ENCODE results near the gene DNAAF5. TPM values are rescaled to one million over a fixed set of nuclear protein-coding genes. Genes with fewer than 3 reads are reported as not detected.

Gene DNAAF5
- total RNA-seq (2014; rRNA removed; shearing (Covaris generic)) (36.2 and 42.6 TPM in 2 replicates), total RNA-seq (2022) (47.6 and 58.5 TPM in 2 replicates), Bru-seq, nascent RNA (percentile 67 among the genes with signal in this experiment), BruChase-seq, experiment 1, labeled RNA remaining after a 6-hour chase (percentile 75 among the genes with signal in this experiment), BruChase-seq, experiment 2, labeled RNA remaining after a 2-hour chase (percentile 72 among the genes with signal in this experiment)
- long read RNA-seq, transcript DNAAF5-201 (13 exons, 3,410 nt) = major isoform, 123 of 174 reads
- long read RNA-seq, partial matches to known transcripts = 17 of 174 reads
- long read RNA-seq, other reads (novel, unspliced or antisense) = 33 of 174 reads

- intact Hi-C loops (cut with micrococcal nuclease; ENCODE audit: unreplicated experiment) = loop anchor here (5.0 kb wide), 2 partner anchors 91 to 579 kb away; no protein-coding TSS in a partner anchor
- Histone ChIP-seq H3K27ac (ENCODE audit: low read depth, low read length, poor library complexity, severe bottlenecking) (peak within 1 kb of the TSS; percentile 31), H3K9me2 (ENCODE audit: insufficient read depth, low read length) (no peaks in the 10 kb centered on the region), H3K79me2 (ENCODE audit: insufficient read depth, low read depth, low read length) (peaks cover 45% of the 10 kb centered on the region), H3K36me3 (ENCODE audit: insufficient read depth, low read length) (peaks cover 79% of the 10 kb centered on the region), H3K4me3 (ENCODE audit: low read depth, low read length, poor library complexity, severe bottlenecking) (peak within 1 kb of the TSS; percentile 79), H4K20me1 (ENCODE audit: insufficient read depth, low read length) (no peaks in the 10 kb centered on the region), H3K4me1 (ENCODE audit: insufficient read depth, low read length, poor library complexity, severe bottlenecking) (peaks cover 20% of the 10 kb centered on the region), H2AFZ (ENCODE audit: low read length) (no peak within 1 kb of the TSS; the same call in 1 of the 2 replicates), H3K4me2 (ENCODE audit: low read length) (peak within 1 kb of the TSS; percentile 100), H3K9me3 (ENCODE audit: low read length) (peaks cover 27% of the 10 kb centered on the region)
- POLR2A ChIA-PET = no interaction called here
- BruUV-seq (replicated peaks) = no TSS peak
- CTCF ChIA-PET (ENCODE audit: unreplicated experiment) = no interaction called here
- DNase-seq (ENCODE audit: low spot score) = peak; percentile 94
- no peak for TF ChIP-seq EZH2phosphoT487 (IDR thresholded peaks at IDR 0.05; ENCODE audit: borderline replicate concordance, low read depth, low read length)
- TF ChIP-seq CTCF (conservative IDR thresholded peaks at IDR 0.05; ENCODE audit: low read length) = no peak
Observed at GRCh38 chr7:726084-726853, at the start of gene DNAAF5. Gene DNAAF5, plus strand, starts transcription at chr7:726699. Its CDS starts 22 bp downstream, at chr7:726721.

DNA sequence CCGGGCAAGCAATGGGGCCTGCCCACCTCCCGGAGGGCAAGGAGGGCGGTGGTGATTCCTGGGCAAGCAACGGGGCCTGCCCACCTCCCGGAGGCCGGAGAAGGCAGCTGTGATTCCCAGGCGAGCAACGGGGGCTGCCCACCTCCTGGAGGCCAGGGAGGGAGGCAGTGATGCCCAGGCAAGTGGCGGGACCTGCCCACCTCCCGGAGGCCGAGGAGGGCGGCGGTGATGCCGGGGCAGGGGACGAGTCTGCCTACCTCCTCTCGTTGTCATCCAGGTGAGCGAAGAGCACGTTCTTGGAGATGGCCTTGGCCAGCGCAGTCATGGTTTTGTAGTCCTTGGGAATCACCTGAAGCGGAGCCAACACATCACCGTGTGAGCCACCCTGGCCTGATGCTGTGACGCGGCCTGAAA, 49.5 kb upstream of the DNAAF5 start:
- Histone ChIP-seq H3K4me1 (ENCODE audit: insufficient read depth, low read length, poor library complexity, severe bottlenecking) (no peaks in the 10 kb centered on the region), H4K20me1 (ENCODE audit: insufficient read depth, low read length) (no peaks in the 10 kb centered on the region), H3K9me2 (ENCODE audit: insufficient read depth, low read length) (no peaks in the 10 kb centered on the region), H3K79me2 (ENCODE audit: insufficient read depth, low read depth, low read length) (no peaks in the 10 kb centered on the region), H3K36me3 (ENCODE audit: insufficient read depth, low read length) (peaks cover 82% of the 10 kb centered on the region), H3K27ac (ENCODE audit: low read depth, low read length, poor library complexity, severe bottlenecking) (no peak overlapping the region), H3K9me3 (ENCODE audit: low read length) (0 out of 2 replicates have a peak, but pooled peaks cover 6% of the 10 kb centered on the region), H3K4me3 (ENCODE audit: low read depth, low read length, poor library complexity, severe bottlenecking) (no peak overlapping the region), H2AFZ (ENCODE audit: low read length) (no peak overlapping the region), H3K4me2 (ENCODE audit: low read length) (no peak overlapping the region)
- POLR2A ChIA-PET = interaction anchor here (0.6 kb wide), 1 partner anchor 38 kb away, joined by 3 read pairs; no protein-coding TSS in a partner anchor
- DNase-seq (ENCODE audit: low spot score) = no peak
- CTCF ChIA-PET (ENCODE audit: unreplicated experiment) = no interaction called here
- no peak for TF ChIP-seq EZH2phosphoT487 (IDR thresholded peaks at IDR 0.05; ENCODE audit: borderline replicate concordance, low read depth, low read length)
- no peak for TF ChIP-seq CTCF (conservative IDR thresholded peaks at IDR 0.05; ENCODE audit: low read length)
- no TSS peak for BruUV-seq (replicated peaks)
- intact Hi-C loops (cut with micrococcal nuclease; ENCODE audit: unreplicated experiment) = no loop called here
